ENCODE data around the gene GOLGA6A.

GRCh38 chr15:74022706-74023470 is 59.5 kb downstream of the GOLGA6A start:
- no peak for TF ChIP-seq ZNF335 (tag by site-specific recombination; conservative IDR thresholded peaks at IDR 0.05)
- no peak for TF ChIP-seq ZNF549 (tag by site-specific recombination; IDR thresholded peaks at IDR 0.05)
- no peak for TF ChIP-seq CTCF (tag by site-specific recombination; IDR thresholded peaks at IDR 0.05)
- no peak for TF ChIP-seq ZNF561 (tag by site-specific recombination; IDR thresholded peaks at IDR 0.05; ENCODE audit: borderline replicate concordance)
- no peak for TF ChIP-seq GLIS2 (tag by site-specific recombination; IDR thresholded peaks at IDR 0.05)

Data from HEK293 (cell line).